Suprapubic skin (tissue), 4 donors: ENCODE measurements around the gene GSAP. TPM values are rescaled to one million over a fixed set of nuclear protein-coding genes. Genes with fewer than 3 reads are reported as not detected.

Source experiments
- DNase-seq, 2 donors: peaks; one replicate each; pipeline ENCODE4 v3.0.0-alpha.2; 2019; ENCODE audit warnings: low spot score in 2 of 2
- H3K27ac ChIP-seq: fragments of 200-600 bp; sonication (generic); one replicate; pipeline ENCODE4 v1.5.1; 2019
- H3K27me3 ChIP-seq: fragments of 200-600 bp; sonication (generic); one replicate; pipeline ENCODE4 v1.5.1; 2019
- H3K36me3 ChIP-seq: fragments of 200-600 bp; sonication (generic); one replicate; pipeline ENCODE4 v1.5.1; 2019
- H3K4me1 ChIP-seq: fragments of 200-600 bp; sonication (generic); one replicate; pipeline ENCODE4 v1.5.1; 2019
- H3K4me3 ChIP-seq: fragments of 200-600 bp; sonication (generic); one replicate; pipeline ENCODE4 v1.5.1; 2019; ENCODE audit warnings: mild to moderate bottlenecking
- H3K9me3 ChIP-seq: fragments of 200-600 bp; sonication (generic); one replicate; pipeline ENCODE4 v1.5.1; 2019
- CTCF ChIP-seq, 2 donors: fragments of 200-600 bp in 1 of 2; fragments of 450-650 bp in 1 of 2; sonication (generic) in 1 of 2; IDR thresholded peaks; one replicate each; pipeline ENCODE4 v1.5.1; 2016 to 2019; ENCODE audit warnings: antibody characterized with exemption in 2 of 2, mild to moderate bottlenecking in 1 of 2, moderate library complexity in 1 of 2
- EP300 ChIP-seq: sonication (generic); formaldehyde crosslinking; IDR thresholded peaks from one replicate; pipeline ENCODE4 v1.6.1; 2017; ENCODE audit warnings: antibody characterized with exemption
- POLR2A ChIP-seq, 2 donors: fragments of 450-650 bp; IDR thresholded peaks; one replicate each; pipeline ENCODE4 v1.6.1; 2017; ENCODE audit warnings: antibody characterized with exemption in 2 of 2, mild to moderate bottlenecking in 2 of 2, moderate library complexity in 2 of 2
- POLR2AphosphoS5 ChIP-seq, 3 donors: sonication (generic); formaldehyde crosslinking; IDR thresholded peaks; one replicate each; pipeline ENCODE4 v1.6.1; 2017; ENCODE audit warnings: antibody characterized with exemption in 3 of 3
- WGBS: methylation state at CpG from one replicate; pipeline ENCODE4 v1.1.5; 2018; 5-methylcytosine and 5-hydroxymethylcytosine counted together
- total RNA-seq, 4 donors: library from RNA; depleted of rRNA; stranded (reverse); fragments of >200 nt; gene quantifications; one replicate each; pipeline ENCODE4 v1.1.0, GENCODE V29; 2016

GSAP gene
- total RNA-seq, 4 donors from 2014 or later, result 11.8 to 52.8 (median 17.2) TPM

DNA sequence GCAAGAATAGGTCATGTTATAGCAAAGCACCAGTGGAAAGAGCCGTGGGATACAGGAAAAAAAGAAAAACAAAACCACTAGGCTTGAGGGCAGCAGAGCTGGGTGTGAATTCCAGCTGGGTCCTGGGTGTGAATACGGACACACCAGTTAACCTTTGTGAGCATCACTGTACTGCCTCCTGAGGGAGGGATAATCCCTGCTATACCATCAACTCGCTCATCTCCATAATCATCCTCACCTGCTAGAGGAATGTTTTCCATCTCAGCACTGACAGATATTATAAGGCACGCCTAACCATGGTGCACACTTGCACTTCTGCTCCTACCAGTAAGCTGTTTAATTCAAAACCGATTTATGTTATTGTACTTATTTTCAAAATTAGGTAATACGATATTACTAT is 62.2 kb downstream of the GSAP start:
- no peak for DNase-seq
- 58% methylated on average over 6 of the region's 6 CpGs for WGBS
- no peak overlapping the region for H3K4me3 ChIP-seq
- TF ChIP-seq CTCF (IDR thresholded peaks at IDR 0.05) (no peak), EP300 (no peak), POLR2A (IDR thresholded peaks at IDR 0.05) (no peak), POLR2AphosphoS5 (IDR thresholded peaks at IDR 0.05) (no peak)
- H3K4me1 ChIP-seq, result no peaks in the 10 kb centered on the region
- no peaks in the 10 kb centered on the region for H3K27me3 ChIP-seq
- no peak overlapping the region for H3K27ac ChIP-seq
- peaks cover 6% of the 10 kb centered on the region for H3K36me3 ChIP-seq
- no peaks in the 10 kb centered on the region for H3K9me3 ChIP-seq

GRCh38 chr7:77353407-77353721 is 62.8 kb downstream of the GSAP start:
- H3K27ac ChIP-seq, result no peak overlapping the region
- no peaks in the 10 kb centered on the region for H3K27me3 ChIP-seq
- TF ChIP-seq POLR2A (IDR thresholded peaks at IDR 0.05) (no peak), CTCF (IDR thresholded peaks at IDR 0.05) (no peak), EP300 (no peak), POLR2AphosphoS5 (IDR thresholded peaks at IDR 0.05) (no peak)
- H3K4me1 ChIP-seq, result no peaks in the 10 kb centered on the region
- WGBS, result 45% methylated on average over 1 of the region's 1 CpG
- H3K4me3 ChIP-seq, result no peak overlapping the region
- H3K36me3 ChIP-seq, result peaks cover 6% of the 10 kb centered on the region
- no peak for DNase-seq
- no peaks in the 10 kb centered on the region for H3K9me3 ChIP-seq

GRCh38 chr7:77352665-77353406 is 63.3 kb downstream of the GSAP start:
- Histone ChIP-seq H3K9me3 (no peaks in the 10 kb centered on the region), H3K36me3 (peaks cover 6% of the 10 kb centered on the region), H3K27me3 (no peaks in the 10 kb centered on the region), H3K4me3 (no peak overlapping the region), H3K4me1 (no peaks in the 10 kb centered on the region), H3K27ac (no peak overlapping the region)
- DNase-seq, result no peak
- 72% methylated on average over 4 of the region's 4 CpGs for WGBS
- TF ChIP-seq POLR2AphosphoS5 (IDR thresholded peaks at IDR 0.05) (no peak), POLR2A (IDR thresholded peaks at IDR 0.05) (no peak), EP300 (no peak), CTCF (IDR thresholded peaks at IDR 0.05) (no peak)

GRCh38 chr7:77351539-77352004 is 64.6 kb downstream of the GSAP start:
- TF ChIP-seq POLR2AphosphoS5 (IDR thresholded peaks at IDR 0.05) (no peak), EP300 (no peak), CTCF (IDR thresholded peaks at IDR 0.05) (no peak), POLR2A (IDR thresholded peaks at IDR 0.05) (no peak)
- no peak overlapping the region for H3K4me3 ChIP-seq
- no peaks in the 10 kb centered on the region for H3K27me3 ChIP-seq
- no peak overlapping the region for H3K27ac ChIP-seq
- WGBS, result 58% methylated on average over 5 of the region's 5 CpGs
- H3K4me1 ChIP-seq, result no peaks in the 10 kb centered on the region
- no peak for DNase-seq
- peaks cover 6% of the 10 kb centered on the region for H3K36me3 ChIP-seq
- H3K9me3 ChIP-seq, result no peaks in the 10 kb centered on the region

GRCh38 chr7:77349141-77349540 is 67.0 kb downstream of the GSAP start:
- Histone ChIP-seq H3K27ac (no peak overlapping the region), H3K4me1 (no peaks in the 10 kb centered on the region), H3K36me3 (no peaks in the 10 kb centered on the region), H3K27me3 (no peaks in the 10 kb centered on the region), H3K9me3 (no peaks in the 10 kb centered on the region), H3K4me3 (no peak overlapping the region)
- DNase-seq, result no peak
- TF ChIP-seq EP300 (no peak), POLR2AphosphoS5 (IDR thresholded peaks at IDR 0.05) (no peak), POLR2A (IDR thresholded peaks at IDR 0.05) (no peak), CTCF (IDR thresholded peaks at IDR 0.05) (no peak)
